Lower lobe of right lung (tissue), 2 donors: ENCODE results near the gene DCHS2. TPM values are rescaled to one million over a fixed set of nuclear protein-coding genes. Genes with fewer than 3 reads are reported as not detected.

ENCODE experiments used
- ATAC-seq, 2 donors: fragments of 200-7000 bp; cut with Tn5 transposase; one replicate each; pipeline ENCODE4 v1.9.1; 2020 to 2022; ENCODE audit warnings: mild to moderate bottlenecking in 2 of 2, moderate library complexity in 2 of 2
- DNase-seq: peaks from one replicate; pipeline ENCODE4 v3.0.0-alpha.2; 2020
- H3K27ac ChIP-seq: fragments of 200-600 bp; one replicate; pipeline ENCODE4 v1.8.0; 2022
- H3K27me3 ChIP-seq: fragments of 200-600 bp; one replicate; pipeline ENCODE4 v1.8.0; 2022; ENCODE audit warnings: low read depth
- H3K36me3 ChIP-seq: fragments of 200-600 bp; one replicate; pipeline ENCODE4 v1.8.0; 2022; ENCODE audit warnings: mild to moderate bottlenecking
- H3K4me1 ChIP-seq: fragments of 200-600 bp; one replicate; pipeline ENCODE4 v1.8.0; 2022
- H3K4me3 ChIP-seq: fragments of 200-600 bp; one replicate; pipeline ENCODE4 v1.8.0; 2022; ENCODE audit warnings: mild to moderate bottlenecking
- H3K9me3 ChIP-seq: fragments of 200-600 bp; one replicate; pipeline ENCODE4 v1.8.0; 2022
- CTCF ChIP-seq: fragments of 200-600 bp; IDR thresholded peaks from one replicate; pipeline ENCODE4 v1.8.0; 2022; ENCODE audit warnings: antibody characterized with exemption, mild to moderate bottlenecking
- intact Hi-C: fragments of 100-400 bp; cut with DNase I; formaldehyde crosslinking; loops from one replicate; pipeline ENCODE4 v1.11.0; 2022
- total RNA-seq: library from RNA; stranded (reverse); fragmentation: NEBNext Ultra II Directional; extraction: Animal tissue kit (Norgen Biotek cat#: 25700); gene quantifications from one replicate; pipeline ENCODE4 v1.2.1, GENCODE V29; 2021
- donor health status: DM: no; HTN: yes; CAD: no; lungs with severe emphysema.

Gene DCHS2
- total RNA-seq, 1 donor from 2014 or later = 0.53 TPM

- Histone ChIP-seq H3K27me3 (no peaks in the 10 kb centered on the region), H3K4me1 (no peaks in the 10 kb centered on the region), H3K36me3 (no peaks in the 10 kb centered on the region), H3K4me3 (no peak overlapping the region), H3K27ac (no peak overlapping the region), H3K9me3 (no peaks in the 10 kb centered on the region)
- intact Hi-C loops = no loop called here
- TF ChIP-seq CTCF = no peak
- DNase-seq (no peak), ATAC-seq (no peak)
These were observed 35.4 kb downstream of the DCHS2 start for GRCh38 chr4:154456240-154456639.

DNA sequence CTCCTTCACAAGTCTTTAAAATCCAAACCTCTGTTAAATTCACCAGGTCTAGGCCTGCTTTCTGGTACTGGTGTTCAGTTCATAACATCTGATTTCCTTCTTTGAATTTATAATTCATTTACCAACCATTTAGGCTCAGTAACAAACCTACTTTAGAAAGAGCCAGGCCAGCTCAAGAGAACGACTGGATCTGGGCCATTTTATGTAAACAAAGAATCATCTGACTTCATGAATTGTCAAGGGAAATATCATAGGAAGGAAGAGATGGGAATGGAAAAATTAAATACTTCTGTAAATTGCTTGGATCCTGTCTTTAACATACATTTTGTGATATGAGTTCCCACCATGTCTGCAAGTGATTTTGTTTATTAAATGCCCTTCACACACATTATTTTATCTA, 36.5 kb downstream of the DCHS2 start:
- no peak for DNase-seq
- Histone ChIP-seq H3K27ac (no peak overlapping the region), H3K9me3 (no peaks in the 10 kb centered on the region), H3K4me3 (no peak overlapping the region), H3K36me3 (no peaks in the 10 kb centered on the region), H3K4me1 (no peaks in the 10 kb centered on the region), H3K27me3 (no peaks in the 10 kb centered on the region)
- intact Hi-C loops = no loop called here
- ATAC-seq = no peak
- TF ChIP-seq CTCF = no peak

DNA sequence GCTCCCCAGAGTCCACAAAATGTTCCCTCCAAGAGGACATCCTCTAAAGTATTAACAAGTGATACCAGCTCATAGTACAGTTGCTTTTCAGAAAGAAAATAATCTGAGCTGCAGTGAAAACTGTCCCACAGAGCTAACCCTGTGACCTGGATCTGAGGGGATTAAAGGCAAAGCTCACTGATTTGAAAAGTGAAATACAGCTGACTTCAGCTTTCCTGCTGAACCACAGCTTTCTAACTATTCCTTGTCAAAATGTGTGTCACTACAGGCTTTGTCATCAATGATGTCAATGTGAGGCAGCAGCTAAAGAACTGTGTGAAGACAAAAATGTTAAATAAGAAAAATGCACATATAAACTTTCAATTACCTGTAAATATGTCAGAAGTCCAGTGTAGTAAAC, 36.9 kb downstream of the DCHS2 start:
- no peak overlapping the region for H3K27ac ChIP-seq
- H3K4me3 ChIP-seq = no peak overlapping the region
- no peaks in the 10 kb centered on the region for H3K36me3 ChIP-seq
- ATAC-seq (no peak), DNase-seq (no peak)
- TF ChIP-seq CTCF = no peak
- no peaks in the 10 kb centered on the region for H3K27me3 ChIP-seq
- no peaks in the 10 kb centered on the region for H3K4me1 ChIP-seq
- H3K9me3 ChIP-seq = no peaks in the 10 kb centered on the region
- intact Hi-C loops = no loop called here

GRCh38 chr4:154452798-154453346, 38.7 kb downstream of the DCHS2 start:
- no peak for ATAC-seq
- Histone ChIP-seq H3K9me3 (no peaks in the 10 kb centered on the region), H3K4me1 (no peaks in the 10 kb centered on the region), H3K27me3 (no peaks in the 10 kb centered on the region), H3K27ac (no peak overlapping the region), H3K4me3 (no peak overlapping the region), H3K36me3 (no peaks in the 10 kb centered on the region)
- DNase-seq = no peak
- intact Hi-C loops = no loop called here
- no peak for TF ChIP-seq CTCF

DNA sequence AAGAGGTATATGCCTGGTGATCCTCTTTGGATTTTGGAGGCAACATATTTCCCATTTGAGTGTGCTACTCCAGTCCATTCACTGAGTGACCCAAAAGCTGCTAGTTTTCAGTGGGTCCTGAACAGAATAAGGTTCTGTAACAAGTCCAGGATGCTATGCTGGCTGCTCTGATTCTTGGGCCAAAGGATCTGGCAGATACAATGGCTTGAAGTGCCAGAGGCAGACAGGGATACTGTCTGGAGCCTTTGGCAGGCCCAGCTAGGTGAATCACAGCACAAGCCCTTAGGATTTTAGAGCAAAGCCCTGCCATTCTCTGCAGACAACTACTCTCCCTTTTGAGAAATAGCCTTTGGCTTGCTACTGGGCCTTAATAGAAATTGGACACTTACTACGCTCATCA, 40.6 kb downstream of the DCHS2 start:
- H3K4me1 ChIP-seq = no peaks in the 10 kb centered on the region
- TF ChIP-seq CTCF = no peak
- intact Hi-C loops = no loop called here
- H3K27ac ChIP-seq = no peak overlapping the region
- no peak overlapping the region for H3K4me3 ChIP-seq
- H3K27me3 ChIP-seq = no peaks in the 10 kb centered on the region
- DNase-seq (no peak), ATAC-seq (no peak)
- H3K9me3 ChIP-seq = no peaks in the 10 kb centered on the region
- H3K36me3 ChIP-seq = no peaks in the 10 kb centered on the region

DNA sequence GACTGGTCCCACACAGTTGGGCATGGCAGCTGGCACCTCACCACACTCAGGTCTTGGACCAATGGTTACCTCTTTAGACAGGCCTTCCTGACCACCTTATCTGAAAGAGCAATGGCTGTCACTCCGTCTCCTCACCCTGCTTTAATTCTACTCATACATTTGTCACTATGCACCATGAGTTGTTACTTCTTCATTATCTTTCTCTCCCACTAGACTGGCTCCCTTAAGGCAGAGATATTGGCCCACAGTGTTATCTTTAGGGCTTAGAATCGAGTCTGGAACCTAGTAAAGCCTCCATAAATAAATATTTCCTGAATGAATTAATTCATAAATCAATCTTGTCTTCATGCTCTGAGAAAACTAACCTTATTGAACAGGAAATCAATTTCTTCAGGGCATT, 46.6 kb downstream of the DCHS2 start:
- H3K27ac ChIP-seq = no peak overlapping the region
- H3K4me3 ChIP-seq = no peak overlapping the region
- DNase-seq (no peak), ATAC-seq (no peak)
- no peak for TF ChIP-seq CTCF
- H3K27me3 ChIP-seq = no peaks in the 10 kb centered on the region
- no peaks in the 10 kb centered on the region for H3K9me3 ChIP-seq
- no peaks in the 10 kb centered on the region for H3K36me3 ChIP-seq
- intact Hi-C loops = no loop called here
- no peaks in the 10 kb centered on the region for H3K4me1 ChIP-seq
